Pulmonary artery endothelial cell (primary cell): ENCODE data around the gene CACNA2D3. TPM values are rescaled to one million over a fixed set of nuclear protein-coding genes. Genes with fewer than 3 reads are reported as not detected.

ENCODE experiments used
- DNase-seq: peaks from one replicate; pipeline ENCODE4 v3.0.0-alpha.2; 2011; ENCODE audit warnings: low read depth, low spot score
- total RNA-seq: library from RNA; depleted of rRNA; stranded (reverse); fragments of >200 nt; gene quantifications from 2 replicates; pipeline ENCODE4 v1.2.3, GENCODE V29; 2014

The CACNA2D3 gene
- total RNA-seq, 1 donor from 2014 or later: not detected

- no peak for DNase-seq
These were observed 204.6 kb downstream of the CACNA2D3 start for GRCh38 chr3:54326951-54327350.

GRCh38 chr3:54331341-54331740 lies 209.0 kb downstream of the CACNA2D3 start:
- no peak for DNase-seq

- no peak for DNase-seq
These were observed 215.5 kb downstream of the CACNA2D3 start for GRCh38 chr3:54337846-54338245.

- DNase-seq: no peak
These were observed 217.3 kb downstream of the CACNA2D3 start for GRCh38 chr3:54339608-54340007.

GRCh38 chr3:54341811-54342210 lies 219.5 kb downstream of the CACNA2D3 start:
- DNase-seq: no peak

- DNase-seq: no peak
These were observed 220.3 kb downstream of the CACNA2D3 start for GRCh38 chr3:54342676-54343075.

- DNase-seq: no peak
These were observed 221.1 kb downstream of the CACNA2D3 start for GRCh38 chr3:54343495-54343894.

- DNase-seq: no peak
These were observed 222.4 kb downstream of the CACNA2D3 start for GRCh38 chr3:54344601-54345231.

GRCh38 chr3:54345847-54346375 lies 223.6 kb downstream of the CACNA2D3 start:
- DNase-seq: no peak

- no peak for DNase-seq
These were observed 224.7 kb downstream of the CACNA2D3 start for GRCh38 chr3:54347060-54347459.

GRCh38 chr3:54347933-54348332 lies 225.6 kb downstream of the CACNA2D3 start:
- DNase-seq: no peak

- DNase-seq: no peak
These were observed 226.9 kb downstream of the CACNA2D3 start for GRCh38 chr3:54349231-54349652.

- DNase-seq: no peak
These were observed 227.3 kb downstream of the CACNA2D3 start for GRCh38 chr3:54349691-54350090.

- no peak for DNase-seq
These were observed 231.2 kb downstream of the CACNA2D3 start for GRCh38 chr3:54353546-54353945.

GRCh38 chr3:54353946-54354345 lies 231.6 kb downstream of the CACNA2D3 start:
- DNase-seq: no peak

GRCh38 chr3:54355800-54356199 lies 233.4 kb downstream of the CACNA2D3 start:
- DNase-seq: no peak

- DNase-seq: no peak
These were observed 234.1 kb downstream of the CACNA2D3 start for GRCh38 chr3:54356261-54357045.

- no peak for DNase-seq
These were observed 234.9 kb downstream of the CACNA2D3 start for GRCh38 chr3:54357301-54357700.

- no peak for DNase-seq
These were observed 236.0 kb downstream of the CACNA2D3 start for GRCh38 chr3:54358316-54358715.

GRCh38 chr3:54358969-54359694 lies 236.8 kb downstream of the CACNA2D3 start:
- DNase-seq: no peak

- no peak for DNase-seq
These were observed 238.0 kb downstream of the CACNA2D3 start for GRCh38 chr3:54360320-54360719.

- no peak for DNase-seq
These were observed 239.5 kb downstream of the CACNA2D3 start for GRCh38 chr3:54361746-54362283.
